HepG2 (cell line): ENCODE results near the gene ZNF593OS. TPM values are rescaled to one million over a fixed set of nuclear protein-coding genes. Genes with fewer than 3 reads are reported as not detected.

ENCODE experiments used
- ATAC-seq: fragments of 200-7000 bp; cut with Tn5 transposase; 3 replicates; pipeline ENCODE4 v1.9.1; 2020; ENCODE audit warnings: mild to moderate bottlenecking, moderate library complexity
- BruUV-seq: library from RNA; stranded (reverse); fragments of 400-500 nt; replicated peaks from 2 replicates; lab custom pipeline; 2021; lab: Mats Ljungman, UMichigan
- CTCF ChIA-PET: fragments of 300-600 bp; formaldehyde crosslinking; extraction: SDS; loops from one replicate; lab custom pipeline; 2021; ENCODE audit warnings: low total read pairs, inconsistent platforms, low intra/inter-chr PET ratio; lab: Yijun Ruan, JAX
- POLR2A ChIA-PET: fragments of 350-600 bp; sonication (Branson Sonifier 250); formaldehyde crosslinking; loops from one replicate; lab custom pipeline; 2020; ENCODE audit warnings: antibody characterized with exemption, inconsistent platforms; lab: Yijun Ruan, JAX
- DNase-seq: peaks from one replicate; pipeline ENCODE4 v3.0.0-alpha.2; 2015; ENCODE audit warnings: low spot score
- FAIRE-seq: peaks from 3 replicates; lab custom pipeline; 2011; peaks lifted over from hg19 to GRCh38; lab: Jason Lieb, UNC
- H2AFZ ChIP-seq: one replicate; pipeline ENCODE4 v1.6.1; 2011; ENCODE audit warnings: low read length, inconsistent platforms
- H3K27ac ChIP-seq: fragments of 300-600 bp; 3 replicates; pipeline ENCODE4 v1.8.0; 2011; ENCODE audit warnings: mixed run types, mild to moderate bottlenecking, mixed read lengths, low read length, inconsistent platforms; ENCODE audit not compliant: insufficient read depth; ENCODE audit errors: extremely low read length
- H3K27me3 ChIP-seq, 2 experiments: fragments of 200-600 bp in 1 of 2; 2 replicates in 1 of 2; 3 replicates in 1 of 2; pipeline versions ENCODE4 v1.6.0 to v1.8.0; 2011; ENCODE audit warnings: low read length in 2 of 2, mild to moderate bottlenecking in 2 of 2, moderate library complexity in 2 of 2, inconsistent platforms in 1 of 2; ENCODE audit not compliant: insufficient read depth in 2 of 2, control insufficient read depth in 1 of 2
- H3K36me3 ChIP-seq, 2 experiments: fragments of 200-600 bp in 1 of 2; replicated peaks in 1 of 2; 2 replicates in 1 of 2; 3 replicates in 1 of 2; pipeline versions ENCODE4 v1.5.1 to v1.8.0; 2011; ENCODE audit warnings: low read length in 2 of 2, inconsistent platforms in 1 of 2; ENCODE audit not compliant: insufficient read depth in 2 of 2, control insufficient read depth in 1 of 2
- H3K4me1 ChIP-seq: 2 replicates; pipeline ENCODE4 v1.5.1; 2012; ENCODE audit warnings: low read length, inconsistent platforms; ENCODE audit not compliant: insufficient read depth
- H3K4me2 ChIP-seq: 2 replicates; pipeline ENCODE4 v1.6.0; 2011; ENCODE audit warnings: low read depth, low read length, inconsistent platforms
- H3K4me3 ChIP-seq, 3 experiments: fragments of 200-600 bp in 1 of 3; sonication (generic), shearing (Covaris generic) in 1 of 3; replicated peaks in 1 of 3; 2 replicates each; pipeline ENCODE4 v1.5.1; 2011 to 2016; ENCODE audit warnings: low read length in 3 of 3, inconsistent platforms in 2 of 3, low read depth in 2 of 3, mild to moderate bottlenecking in 2 of 3, control low read depth in 1 of 3, mixed read lengths in 1 of 3; ENCODE audit not compliant: insufficient read depth in 1 of 3
- H3K79me2 ChIP-seq: one replicate; pipeline ENCODE4 v1.6.1; 2011; ENCODE audit warnings: low read length, inconsistent platforms; ENCODE audit not compliant: insufficient read depth
- H3K9ac ChIP-seq: 2 replicates; pipeline ENCODE4 v1.6.0; 2011; ENCODE audit warnings: mild to moderate bottlenecking, low read depth, low read length, inconsistent platforms; ENCODE audit not compliant: insufficient read depth
- H3K9me3 ChIP-seq: 2 replicates; pipeline ENCODE4 v1.5.1; 2012; ENCODE audit warnings: mild to moderate bottlenecking, low read length
- H4K20me1 ChIP-seq: 2 replicates; pipeline ENCODE4 v1.6.0; 2011; ENCODE audit warnings: inconsistent platforms, mild to moderate bottlenecking, low read length, moderate library complexity; ENCODE audit not compliant: insufficient read depth
- EED ChIP-seq: sonication (generic); formaldehyde crosslinking; IDR thresholded peaks from 2 replicates; pipeline ENCODE4 v1.5.0; 2020; ENCODE audit warnings: mild to moderate bottlenecking, missing genetic modification reagents
- FOXO1 ChIP-seq: sonication (generic); formaldehyde crosslinking; IDR thresholded peaks from 2 replicates; pipeline ENCODE4 v1.4.0; 2020; ENCODE audit warnings: missing genetic modification reagents
- HDAC2 ChIP-seq: sonication (generic); formaldehyde crosslinking; IDR thresholded peaks from 2 replicates; pipeline ENCODE4 v1.4.0; 2020; ENCODE audit warnings: missing genetic modification reagents
- HMGA1 ChIP-seq: sonication (generic); formaldehyde crosslinking; conservative IDR thresholded peaks from 2 replicates; pipeline ENCODE4 v1.4.0; 2020; ENCODE audit warnings: missing genetic modification reagents
- KAT7 ChIP-seq: IDR thresholded peaks from 2 replicates; pipeline ENCODE4 v1.6.1; 2018; ENCODE audit warnings: borderline replicate concordance, missing compliant biosample characterization
- MED1 ChIP-seq: sonication (generic); formaldehyde crosslinking; IDR thresholded peaks from 2 replicates; pipeline ENCODE4 v1.4.0; 2020; ENCODE audit warnings: missing genetic modification reagents
- MZF1 ChIP-seq: sonication (generic); formaldehyde crosslinking; IDR thresholded peaks from 2 replicates; pipeline ENCODE4 v1.8.1; 2023; ENCODE audit warnings: mild to moderate bottlenecking, missing genetic modification reagents, borderline replicate concordance
- NR2F1 ChIP-seq, 2 experiments: fragments of 450-650 bp in 1 of 2; formaldehyde crosslinking in 1 of 2; IDR thresholded peaks; 2 replicates each; pipeline versions ENCODE4 v1.5.0 to v1.6.1; 2016 to 2020; ENCODE audit warnings: mild to moderate bottlenecking in 1 of 2, missing compliant biosample characterization in 1 of 2, missing genetic modification reagents in 1 of 2, moderate library complexity in 1 of 2
- PAF1 ChIP-seq: IDR thresholded peaks from 2 replicates; pipeline ENCODE4 v1.6.1; 2016; ENCODE audit warnings: missing genetic modification reagents, missing compliant biosample characterization
- PHF21A ChIP-seq: sonication (generic); formaldehyde crosslinking; IDR thresholded peaks from 2 replicates; pipeline ENCODE4 v1.5.0; 2020; ENCODE audit warnings: mild to moderate bottlenecking, missing genetic modification reagents
- PHF5A ChIP-seq: IDR thresholded peaks from one replicate; pipeline ENCODE4 v1.6.1; 2018; ENCODE audit warnings: low read depth, missing genetic modification reagents; ENCODE audit not compliant: unreplicated experiment
- SP2 ChIP-seq: sonication (generic); formaldehyde crosslinking; IDR thresholded peaks from 2 replicates; pipeline ENCODE4 v1.5.1; 2020; ENCODE audit warnings: mild to moderate bottlenecking, missing genetic modification reagents
- U2AF2 ChIP-seq: fragments of 200-400 bp; formaldehyde crosslinking; IDR thresholded peaks from 2 replicates; pipeline ENCODE4 v1.6.1; 2017; ENCODE audit warnings: low read depth, mild to moderate bottlenecking, low read length
- ZC3H4 ChIP-seq: sonication (generic); formaldehyde crosslinking; IDR thresholded peaks from 2 replicates; pipeline ENCODE4 v1.4.0; 2020; ENCODE audit warnings: missing genetic modification reagents, borderline replicate concordance
- ZNF563 ChIP-seq: sonication (generic); formaldehyde crosslinking; IDR thresholded peaks from 2 replicates; pipeline ENCODE4 v1.8.0; 2022; ENCODE audit warnings: mild to moderate bottlenecking, moderate library complexity, missing genetic modification reagents
- ZNF644 ChIP-seq: IDR thresholded peaks from 2 replicates; pipeline ENCODE4 v1.6.1; 2016; ENCODE audit warnings: low read depth
- whole genome bisulfite sequencing: methylation state at CpG from one replicate; pipeline ENCODE4 v1.1.6; 2017; ENCODE audit warnings: low lambda C conversion rate; 5-methylcytosine and 5-hydroxymethylcytosine counted together
- in situ Hi-C: cut with HindIII; loops from 2 replicates; pipeline ENCODE4 v1.10.0; 2017; ENCODE audit warnings: low pct_unique_long_range_greater_than_20kb; ENCODE audit not compliant: extremely low pct_ligation_motif_present
- intact Hi-C: fragments of 100-400 bp; cut with micrococcal nuclease; formaldehyde crosslinking; loops from one replicate; pipeline ENCODE4 v1.10.0; 2022; ENCODE audit not compliant: unreplicated experiment
- polyA plus RNA-seq, 8 experiments: library from polyadenylated mRNA; depleted of rRNA in 3 of 8; stranded (reverse) in 7 of 8; unstranded in 1 of 8; fragments of >200 nt; fragmentation: Illumina TruSeq in 4 of 8; extraction: Trizol in 4 of 8; gene quantifications; 2 replicates each; pipeline versions ENCODE4 v1.2.1 to v1.2.3, GENCODE V29; 2011 to 2016; ENCODE audit warnings: low read depth in 4 of 8, missing spikeins in 1 of 8, mixed read lengths in 1 of 8; ENCODE audit not compliant: insufficient read depth in 1 of 8
- total RNA-seq, 5 experiments: library from RNA; depleted of rRNA; stranded (reverse); fragments of >200 nt; fragmentation: Illumina TruSeq; extraction: Trizol; gene quantifications; 2 replicates each; pipeline ENCODE4 v1.2.3, GENCODE V29; 2016; ENCODE audit warnings: low read depth in 1 of 5
- TF ChIP-seq, protein P1 (sequence below): sonication (generic); formaldehyde crosslinking; IDR thresholded peaks from 2 replicates; pipeline ENCODE4 v1.4.0; 2020; ENCODE audit warnings: mild to moderate bottlenecking, missing genetic modification reagents
- TF ChIP-seq, protein P2 (sequence below): sonication (generic); formaldehyde crosslinking; IDR thresholded peaks from 2 replicates; pipeline ENCODE4 v1.4.0; 2020; ENCODE audit warnings: missing genetic modification reagents
- TF ChIP-seq, protein P3 (sequence below): sonication (generic); formaldehyde crosslinking; IDR thresholded peaks from 2 replicates; pipeline ENCODE4 v1.4.0; 2020; ENCODE audit warnings: missing genetic modification reagents
- TF ChIP-seq, protein P4 (sequence below): sonication (generic); formaldehyde crosslinking; IDR thresholded peaks from 2 replicates; pipeline ENCODE4 v1.8.1; 2023; ENCODE audit warnings: missing genetic modification reagents, inconsistent platforms, borderline replicate concordance

ZNF593OS gene
- total and polyA plus RNA-seq, 2 of the 13 experiments (the other 11 are each of a cell fraction or from before 2014, with no cell fraction given): not detected

DNA sequence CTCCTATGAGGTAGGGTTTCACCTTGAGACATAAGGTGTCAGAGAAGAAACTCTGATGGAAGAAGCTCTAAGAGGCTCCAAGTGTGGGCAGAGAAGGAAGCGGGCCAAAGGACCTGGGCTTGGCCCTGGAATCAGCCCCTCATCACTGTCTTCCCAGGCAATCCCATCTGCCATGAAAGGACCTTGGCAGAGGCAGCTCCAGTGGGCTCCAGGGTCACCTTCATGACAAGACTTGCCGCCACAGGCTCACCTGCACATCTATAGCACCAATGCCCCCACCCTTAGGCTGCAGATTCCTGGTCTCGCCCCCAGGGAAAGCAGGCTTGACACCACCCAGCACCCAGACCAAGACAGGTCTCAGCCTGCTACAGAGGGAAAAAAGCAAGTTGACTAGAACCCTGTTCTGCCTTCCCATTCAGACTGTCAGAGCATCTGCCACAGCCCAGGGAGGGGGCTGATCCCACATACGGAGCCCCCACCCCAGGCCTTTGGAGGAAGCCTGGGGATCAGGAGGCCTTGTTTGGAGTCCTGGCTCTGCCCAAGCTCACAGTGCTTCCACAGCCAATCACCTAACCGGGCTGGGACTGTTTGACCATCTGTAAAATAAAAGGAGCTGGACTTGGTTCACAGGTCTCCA is 13.2 kb downstream of the ZNF593OS start:
- Histone ChIP-seq H3K9ac (no peak overlapping the region), H3K79me2 (no peaks in the 10 kb centered on the region), H3K27ac (no peak overlapping the region), H3K4me3 (no peak overlapping the region), H3K9me3 (no peaks in the 10 kb centered on the region), H4K20me1 (no peaks in the 10 kb centered on the region), H2AFZ (no peak overlapping the region), H3K4me2 (no peak overlapping the region), H3K27me3 (peaks cover 16 to 65% of the 10 kb centered on the region in 2 experiments; a peak in 4 of 5 replicates), H3K36me3 (no peaks in the 10 kb centered on the region), H3K4me1 (peaks cover 24% of the 10 kb centered on the region)
- no peak for DNase-seq
- TF ChIP-seq PHF5A (CRISPR knock-in tag) (no peak), FOXO1 (no peak), KAT7 (no peak), NR2F1 (CRISPR knock-in tag; IDR thresholded peaks at IDR 0.05) (no peak), MZF1 (CRISPR knock-in tag) (no peak), HMGA1 (CRISPR knock-in tag) (no peak), PHF21A (CRISPR knock-in tag) (no peak), EED (CRISPR knock-in tag) (no peak), SP2 (CRISPR knock-in tag) (no peak), U2AF2 (no peak), ZC3H4 (CRISPR knock-in tag) (no peak), PAF1 (CRISPR knock-in tag) (no peak), HDAC2 (CRISPR knock-in tag) (no peak), ZNF563 (no peak), MED1 (CRISPR knock-in tag) (no peak), ZNF644 (no peak)
- TF ChIP-seq, protein P1, sequence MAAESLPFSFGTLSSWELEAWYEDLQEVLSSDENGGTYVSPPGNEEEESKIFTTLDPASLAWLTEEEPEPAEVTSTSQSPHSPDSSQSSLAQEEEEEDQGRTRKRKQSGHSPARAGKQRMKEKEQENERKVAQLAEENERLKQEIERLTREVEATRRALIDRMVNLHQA: no peak
- TF ChIP-seq, protein P2, sequence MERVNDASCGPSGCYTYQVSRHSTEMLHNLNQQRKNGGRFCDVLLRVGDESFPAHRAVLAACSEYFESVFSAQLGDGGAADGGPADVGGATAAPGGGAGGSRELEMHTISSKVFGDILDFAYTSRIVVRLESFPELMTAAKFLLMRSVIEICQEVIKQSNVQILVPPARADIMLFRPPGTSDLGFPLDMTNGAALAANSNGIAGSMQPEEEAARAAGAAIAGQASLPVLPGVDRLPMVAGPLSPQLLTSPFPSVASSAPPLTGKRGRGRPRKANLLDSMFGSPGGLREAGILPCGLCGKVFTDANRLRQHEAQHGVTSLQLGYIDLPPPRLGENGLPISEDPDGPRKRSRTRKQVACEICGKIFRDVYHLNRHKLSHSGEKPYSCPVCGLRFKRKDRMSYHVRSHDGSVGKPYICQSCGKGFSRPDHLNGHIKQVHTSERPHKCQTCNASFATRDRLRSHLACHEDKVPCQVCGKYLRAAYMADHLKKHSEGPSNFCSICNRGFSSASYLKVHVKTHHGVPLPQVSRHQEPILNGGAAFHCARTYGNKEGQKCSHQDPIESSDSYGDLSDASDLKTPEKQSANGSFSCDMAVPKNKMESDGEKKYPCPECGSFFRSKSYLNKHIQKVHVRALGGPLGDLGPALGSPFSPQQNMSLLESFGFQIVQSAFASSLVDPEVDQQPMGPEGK (CRISPR knock-in tag): no peak
- TF ChIP-seq, protein P3, sequence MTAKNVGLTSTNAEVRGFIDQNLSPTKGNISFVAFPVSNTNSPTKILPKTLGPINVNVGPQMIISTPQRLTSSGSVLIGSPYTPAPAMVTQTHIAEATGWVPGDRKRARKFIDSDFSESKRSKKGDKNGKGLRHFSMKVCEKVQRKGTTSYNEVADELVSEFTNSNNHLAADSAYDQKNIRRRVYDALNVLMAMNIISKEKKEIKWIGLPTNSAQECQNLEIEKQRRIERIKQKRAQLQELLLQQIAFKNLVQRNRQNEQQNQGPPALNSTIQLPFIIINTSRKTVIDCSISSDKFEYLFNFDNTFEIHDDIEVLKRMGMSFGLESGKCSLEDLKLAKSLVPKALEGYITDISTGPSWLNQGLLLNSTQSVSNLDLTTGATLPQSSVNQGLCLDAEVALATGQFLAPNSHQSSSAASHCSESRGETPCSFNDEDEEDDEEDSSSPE (CRISPR knock-in tag): no peak
- TF ChIP-seq, protein P4, sequence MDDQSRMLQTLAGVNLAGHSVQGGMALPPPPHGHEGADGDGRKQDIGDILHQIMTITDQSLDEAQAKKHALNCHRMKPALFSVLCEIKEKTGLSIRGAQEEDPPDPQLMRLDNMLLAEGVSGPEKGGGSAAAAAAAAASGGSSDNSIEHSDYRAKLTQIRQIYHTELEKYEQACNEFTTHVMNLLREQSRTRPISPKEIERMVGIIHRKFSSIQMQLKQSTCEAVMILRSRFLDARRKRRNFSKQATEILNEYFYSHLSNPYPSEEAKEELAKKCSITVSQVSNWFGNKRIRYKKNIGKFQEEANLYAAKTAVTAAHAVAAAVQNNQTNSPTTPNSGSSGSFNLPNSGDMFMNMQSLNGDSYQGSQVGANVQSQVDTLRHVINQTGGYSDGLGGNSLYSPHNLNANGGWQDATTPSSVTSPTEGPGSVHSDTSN (CRISPR knock-in tag): no peak
- in situ Hi-C loops (loop anchor here (10.0 kb wide), 1 partner anchor 54 kb away; no protein-coding TSS in a partner anchor), intact Hi-C loops (no loop called here)
- no peak for ATAC-seq
- no peak for FAIRE-seq
- ChIA-PET CTCF (no interaction called here), POLR2A (no interaction called here)
- 23% methylated on average over 3 of the region's 5 CpGs for WGBS
- no TSS peak for BruUV-seq
